Left renal pelvis (tissue), 4 donors: ENCODE measurements around the gene ZNF473. TPM values are rescaled to one million over a fixed set of nuclear protein-coding genes. Genes with fewer than 3 reads are reported as not detected.
A peak's percentile ranks its signal among the peaks of the same experiment; 100 is the strongest.
"Not testable (repeated sequence)": the region's sequence is repeated elsewhere in the genome, so short reads cannot be mapped to it uniquely, and the experiment has no call there.

Experiments used
- DNase-seq, 4 donors: peaks; one replicate each; pipeline ENCODE4 v3.0.0-alpha.2; 2013; ENCODE audit warnings: low read depth in 4 of 4, low spot score in 3 of 4
- polyA plus RNA-seq, 4 donors: library from polyadenylated mRNA; unstranded; fragments of 120-200 nt; gene quantifications; one replicate each; pipeline ENCODE4 v1.2.1, GENCODE V29; 2013; ENCODE audit not compliant: insufficient read length in 4 of 4

ZNF473 gene
- polyA plus RNA-seq, 4 donors: 10.7 to 16.4 (median 15.1) TPM

- peak in 3 of 4 donors; percentile 18 to 43 (median 37) for DNase-seq
These were observed 21.1 kb downstream of the ZNF473 start for GRCh38 chr19:50046649-50047503.

- no peak for DNase-seq
These were observed 21.9 kb downstream of the ZNF473 start for GRCh38 chr19:50047671-50048070.

GRCh38 chr19:50050406-50051227 is 24.8 kb downstream of the ZNF473 start:
- DNase-seq: peak; percentile 62 to 72 (median 71)

DNA sequence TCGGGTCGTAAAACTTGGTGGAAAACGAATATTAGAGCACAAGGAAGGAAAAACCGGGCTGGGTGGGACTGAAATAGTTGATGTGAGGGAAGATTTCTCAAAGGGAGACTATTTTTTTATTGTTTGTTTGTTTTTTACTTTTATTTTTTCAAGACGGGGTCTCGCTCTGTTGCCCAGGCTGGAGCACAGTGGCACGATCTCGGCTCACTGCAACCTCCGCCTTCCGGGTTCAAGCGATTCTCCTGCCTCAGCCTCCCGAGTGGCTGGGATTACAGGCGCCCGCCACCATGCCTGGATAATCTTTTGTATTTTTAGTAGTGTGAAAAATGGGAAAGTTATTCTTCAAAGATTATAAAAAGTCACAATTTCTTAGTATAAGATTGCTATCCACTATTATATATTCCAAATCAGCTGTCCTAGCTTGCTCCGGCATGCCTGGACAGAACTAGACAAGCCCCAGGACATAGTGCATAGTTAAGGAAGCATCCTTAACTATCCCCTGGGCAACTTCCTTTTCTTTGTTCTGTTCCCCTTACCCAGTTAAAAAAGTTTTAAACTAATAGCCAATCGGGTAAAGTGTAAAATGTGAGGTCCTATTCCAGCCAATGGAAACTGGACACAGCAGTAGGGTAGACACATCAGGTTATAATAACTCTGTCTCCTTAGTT is 25.6 kb downstream of the ZNF473 start:
- DNase-seq: not testable (repeated sequence)

GRCh38 chr19:50051964-50052363 is 26.2 kb downstream of the ZNF473 start:
- no peak for DNase-seq

- no peak for DNase-seq
These were observed 27.3 kb downstream of the ZNF473 start for GRCh38 chr19:50053119-50053518.

DNA sequence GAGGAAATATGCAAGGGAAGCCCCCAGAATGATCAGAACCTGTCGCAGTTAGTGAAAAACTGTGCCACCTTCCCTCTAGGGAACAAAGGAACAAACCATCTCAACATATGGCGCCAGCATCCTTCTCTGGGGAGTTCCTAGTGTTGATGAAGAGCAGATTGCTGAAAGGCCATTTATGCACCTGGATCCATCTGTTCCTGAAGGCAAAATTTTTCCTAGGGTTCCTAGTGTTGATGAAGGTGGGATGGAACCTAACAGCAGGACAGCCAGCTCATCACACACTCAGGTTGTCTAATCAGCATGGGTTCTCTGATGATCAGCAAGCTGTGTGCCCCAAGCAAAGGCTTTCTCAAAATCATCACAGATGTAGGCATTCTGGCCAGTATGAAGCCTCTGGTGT is 32.6 kb downstream of the ZNF473 start:
- DNase-seq: no peak

DNA sequence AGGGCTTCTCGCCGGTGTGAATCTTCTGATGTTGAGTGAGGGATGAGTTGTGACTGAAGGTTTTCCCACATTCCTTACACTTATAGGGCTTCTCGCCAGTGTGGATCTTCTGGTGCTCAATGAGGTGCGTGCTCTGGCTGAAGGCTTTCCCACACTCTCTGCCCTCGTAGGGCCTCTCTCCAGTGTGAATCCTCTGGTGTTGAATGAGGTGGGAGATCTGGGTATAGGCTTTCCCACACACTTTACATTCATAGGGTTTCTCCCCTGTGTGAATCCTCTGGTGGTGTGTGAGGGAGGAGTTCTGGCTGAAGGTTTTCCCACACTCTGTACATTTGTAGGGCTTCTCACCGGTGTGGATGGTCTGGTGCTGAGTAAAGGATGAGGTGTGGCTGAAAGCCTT is 33.2 kb downstream of the ZNF473 start:
- DNase-seq: no peak

- DNase-seq: no peak
These were observed 34.3 kb downstream of the ZNF473 start for GRCh38 chr19:50060107-50060506.

DNA sequence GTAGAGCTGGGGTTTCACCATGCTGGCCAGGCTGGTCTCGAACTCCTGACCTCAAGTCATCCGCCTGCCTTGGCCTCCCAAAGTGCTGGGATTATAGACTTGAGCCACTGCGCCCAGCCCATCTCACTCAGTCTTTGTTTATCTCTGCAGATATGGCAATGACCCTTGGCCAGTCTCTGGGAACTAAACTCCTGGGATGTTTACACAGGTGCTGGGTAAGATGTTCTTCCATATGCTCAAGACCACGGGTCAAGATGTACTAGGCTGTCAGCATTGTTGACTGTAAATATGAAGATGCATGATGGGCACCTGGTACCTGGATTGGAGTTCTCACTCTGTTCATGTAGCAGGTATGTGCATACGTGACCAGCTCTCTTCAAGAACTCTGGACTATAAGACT is 35.8 kb downstream of the ZNF473 start:
- DNase-seq: no peak

GRCh38 chr19:50065938-50066337 is 40.1 kb downstream of the ZNF473 start:
- DNase-seq: no peak

DNA sequence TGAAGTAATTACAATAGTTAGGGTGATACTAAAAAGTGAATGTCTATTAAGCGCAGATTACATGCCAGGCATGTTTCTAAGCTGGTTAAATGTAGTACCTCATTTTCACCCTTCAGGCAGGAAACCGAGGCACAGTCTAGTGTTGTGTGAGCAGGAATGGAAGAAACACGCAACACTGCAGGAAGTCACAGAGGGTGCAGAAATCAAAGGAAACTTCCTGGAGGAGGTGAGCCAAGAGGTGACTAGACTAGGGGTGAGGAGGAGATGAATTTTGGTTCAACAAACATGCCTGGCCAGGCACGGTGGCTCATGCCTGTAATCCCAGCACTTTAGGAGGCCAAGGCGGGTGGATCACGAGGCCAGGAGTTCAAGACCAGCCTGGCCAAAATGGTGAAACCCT is 41.8 kb downstream of the ZNF473 start:
- DNase-seq: no peak

DNA sequence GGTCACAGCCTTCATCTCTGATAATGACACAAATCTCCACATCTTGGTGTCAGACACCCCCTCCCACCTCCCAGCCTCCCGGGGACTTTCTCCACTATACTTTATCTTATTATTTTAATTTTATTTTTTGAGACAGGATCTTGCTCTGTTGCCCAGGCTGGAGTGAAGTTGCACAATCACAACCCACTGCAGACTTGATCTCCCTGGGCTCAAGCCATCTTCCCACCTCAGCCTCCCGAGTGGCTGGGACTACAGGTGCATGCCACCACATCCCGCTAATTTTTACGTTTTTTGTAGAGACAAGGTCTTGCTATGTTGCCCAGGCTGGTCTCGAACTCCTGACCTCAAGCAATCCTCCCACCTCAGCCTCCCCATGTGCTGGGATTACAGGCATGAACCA is 42.6 kb downstream of the ZNF473 start:
- not testable (repeated sequence) for DNase-seq

GRCh38 chr19:50075076-50075475 is 49.3 kb downstream of the ZNF473 start:
- not testable (repeated sequence) for DNase-seq

DNA sequence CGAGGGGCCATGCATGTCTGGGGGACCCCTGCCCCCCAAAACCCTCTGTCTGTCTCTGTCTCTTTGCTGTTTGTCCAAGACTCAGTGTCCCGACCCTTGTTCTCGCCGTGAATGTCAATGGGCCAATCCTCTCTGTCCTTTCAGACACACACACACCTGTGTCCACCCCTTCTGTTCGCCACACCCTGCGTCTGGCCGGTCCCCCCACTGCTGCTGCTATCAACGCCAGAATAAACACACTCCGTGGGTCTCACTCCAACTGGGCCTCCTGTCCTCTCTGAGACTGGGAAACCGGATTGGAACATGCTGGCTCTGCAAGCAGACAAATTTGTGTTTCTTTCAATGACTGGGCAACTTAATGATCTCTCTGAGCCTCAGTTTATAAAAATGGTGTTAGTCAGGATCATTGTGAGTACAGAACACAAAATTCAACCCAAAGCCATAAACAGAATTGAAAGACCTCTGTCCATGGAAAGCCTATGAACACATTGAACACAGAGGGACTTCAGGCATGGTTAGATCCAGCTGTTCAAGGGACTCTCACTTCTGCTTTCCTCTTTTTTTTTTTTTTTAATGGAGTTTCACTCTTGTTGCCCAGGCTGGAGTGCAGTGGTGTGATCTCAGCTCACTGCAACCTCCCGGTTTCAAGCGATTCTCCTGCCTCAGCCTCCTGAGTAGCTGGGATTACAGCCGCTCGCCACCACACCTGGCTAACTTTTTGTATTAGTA is 50.0 kb downstream of the ZNF473 start:
- DNase-seq: not testable (repeated sequence)

GRCh38 chr19:50076581-50077355 is 51.0 kb downstream of the ZNF473 start:
- DNase-seq: not testable (repeated sequence)

GRCh38 chr19:50079014-50079413 is 53.2 kb downstream of the ZNF473 start:
- not testable (repeated sequence) for DNase-seq

- not testable (repeated sequence) for DNase-seq
These were observed 58.6 kb downstream of the ZNF473 start for GRCh38 chr19:50084440-50084839.

GRCh38 chr19:50087153-50087552 is 61.3 kb downstream of the ZNF473 start:
- DNase-seq: not testable (repeated sequence)

DNA sequence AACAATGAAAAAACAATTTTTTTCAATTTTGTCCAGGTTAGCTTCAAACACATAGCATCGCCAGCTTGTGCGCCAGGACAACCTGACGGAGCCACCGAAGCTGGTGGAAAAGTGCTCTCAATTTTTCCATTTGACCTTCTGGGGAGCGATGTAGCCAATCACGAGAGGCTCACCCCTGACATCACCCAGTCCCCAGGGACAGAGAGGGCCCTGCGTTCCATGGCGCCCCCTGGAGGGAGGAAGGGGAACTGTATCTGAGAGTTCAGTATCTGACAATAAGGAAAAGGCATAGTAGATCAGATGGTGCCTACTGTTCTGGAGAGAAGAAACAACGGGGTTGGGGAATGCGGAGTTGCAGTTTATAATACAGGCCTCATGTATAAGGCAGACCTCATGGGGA is 64.9 kb downstream of the ZNF473 start:
- DNase-seq: not testable (repeated sequence)
